Parathyroid adenoma (tissue), 2 donors: ENCODE data around the gene ABHD4.

ENCODE experiments used
- H2AFZ ChIP-seq: fragments of 300-600 bp; sonication (generic); one replicate; pipeline ENCODE4 v1.7.0; 2017; ENCODE audit warnings: antibody characterized with exemption, mild to moderate bottlenecking
- H3K27ac ChIP-seq: fragments of 300-600 bp; sonication (generic); one replicate; pipeline ENCODE4 v1.7.0; 2017
- H3K27me3 ChIP-seq: fragments of 300-600 bp; sonication (generic); one replicate; pipeline ENCODE4 v1.7.0; 2017; ENCODE audit warnings: low read length; ENCODE audit not compliant: control insufficient read depth, insufficient read depth
- H3K36me3 ChIP-seq: fragments of 300-600 bp; sonication (generic); one replicate; pipeline ENCODE4 v1.7.0; 2017; ENCODE audit warnings: low read length; ENCODE audit not compliant: control insufficient read depth, insufficient read depth
- H3K4me1 ChIP-seq: fragments of 300-600 bp; sonication (generic); one replicate; pipeline ENCODE4 v1.7.0; 2017; ENCODE audit warnings: control low read depth
- H3K4me2 ChIP-seq: fragments of 300-600 bp; sonication (generic); one replicate; pipeline ENCODE4 v1.7.0; 2017; ENCODE audit warnings: low read length
- H3K4me3 ChIP-seq: fragments of 300-600 bp; sonication (generic); one replicate; pipeline ENCODE4 v1.7.0; 2017; ENCODE audit warnings: low read depth, low read length
- H3K79me2 ChIP-seq: fragments of 300-600 bp; sonication (generic); one replicate; pipeline ENCODE4 v1.7.0; 2017; ENCODE audit warnings: control low read depth
- H3K9ac ChIP-seq: fragments of 300-600 bp; sonication (generic); one replicate; pipeline ENCODE4 v1.7.0; 2017; ENCODE audit warnings: mild to moderate bottlenecking
- H3K9me3 ChIP-seq: fragments of 300-600 bp; sonication (generic); one replicate; pipeline ENCODE4 v1.7.0; 2017; ENCODE audit warnings: low read length; ENCODE audit not compliant: control insufficient read depth
- TF ChIP-seq, protein P1 (sequence below): fragments of 300-600 bp; sonication (generic); IDR thresholded peaks from one replicate; pipeline ENCODE4 v1.7.0; 2017; ENCODE audit warnings: antibody characterized with exemption, mild to moderate bottlenecking
- donor health status: primary hyperparathyroidism.

Gene ABHD4

DNA sequence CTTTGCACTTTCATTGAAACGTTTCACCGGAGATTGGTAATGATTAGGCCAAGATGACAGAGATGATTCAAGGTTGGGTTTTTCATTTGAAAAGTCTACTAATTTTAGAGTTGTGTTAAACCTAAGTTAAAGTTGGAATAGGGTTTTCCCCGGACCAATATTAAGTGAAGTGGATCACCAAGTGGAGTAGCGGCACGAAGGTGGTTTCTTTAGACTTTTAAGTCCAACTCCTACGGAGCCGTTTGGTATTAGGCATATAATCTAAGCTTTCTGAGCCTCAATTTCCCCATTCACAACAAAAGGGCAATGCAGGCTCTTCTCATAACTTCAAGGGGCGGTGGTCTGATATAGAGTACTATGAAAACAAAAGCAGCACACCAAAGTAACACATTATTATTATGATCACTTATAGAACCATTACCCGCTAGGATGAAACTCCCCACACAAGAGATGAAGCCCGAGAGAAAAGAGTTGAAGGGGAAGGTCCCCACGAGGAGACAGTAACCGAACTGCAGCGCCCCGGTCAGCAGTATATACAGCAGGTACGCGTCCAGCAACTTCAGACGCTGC lies 9.5 kb upstream of the ABHD4 start:
- peak overlapping the region; percentile 1 for H3K9ac ChIP-seq

DNA sequence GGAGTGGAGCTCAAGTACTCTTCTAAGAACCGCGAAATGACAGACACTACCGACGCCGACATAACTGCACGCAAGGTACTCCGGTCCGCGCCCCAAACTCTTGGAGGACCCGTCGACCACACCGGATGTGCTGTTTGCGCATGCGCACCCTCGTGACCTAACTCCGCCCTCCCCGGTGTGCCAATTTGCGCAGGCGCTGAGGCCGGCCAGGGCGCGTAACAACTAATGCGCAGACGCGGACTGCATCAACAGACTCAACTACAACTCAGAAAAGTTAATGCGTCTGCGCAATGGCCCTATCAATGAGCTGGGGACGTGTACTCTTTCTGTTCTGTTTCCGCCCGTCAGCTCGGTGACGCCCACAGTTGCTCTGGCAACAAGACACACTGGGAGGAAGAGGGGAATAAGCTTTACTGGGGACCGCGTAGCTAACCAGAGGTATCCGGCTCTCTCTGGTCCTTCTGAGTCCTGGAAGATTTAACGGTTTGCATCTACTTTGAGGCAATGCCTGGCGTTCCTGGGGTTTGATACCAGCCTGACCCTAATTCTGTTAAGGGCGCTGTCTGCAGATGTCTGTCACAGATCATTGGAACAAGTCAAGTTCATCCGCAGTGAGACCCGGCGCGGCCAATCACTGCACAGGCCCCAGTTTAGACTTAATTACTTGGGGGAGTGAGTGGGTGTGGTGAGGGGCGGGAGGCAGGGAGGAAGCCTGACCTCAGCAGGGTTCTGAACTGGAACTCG lies 8.8 kb upstream of the ABHD4 start, which contains the start of gene DAD1:
DAD1 (minus strand) TSS at position 129 of the 744 bp plus-strand sequence; CDS start at position 62, 67 bp downstream.
- Histone ChIP-seq H3K36me3 (no peaks in the 10 kb centered on the region), H3K27me3 (no peaks in the 10 kb centered on the region), H3K4me3 (peak within 1 kb of the TSS; percentile 86), H3K9ac (peak within 1 kb of the TSS; percentile 1), H3K4me1 (peaks cover 17% of the 10 kb centered on the region), H3K4me2 (peak within 1 kb of the TSS; percentile 93), H3K27ac (peak within 1 kb of the TSS; percentile 85), H3K9me3 (no peaks in the 10 kb centered on the region), H2AFZ (peak within 1 kb of the TSS; percentile 81), H3K79me2 (peaks cover 43% of the 10 kb centered on the region)
- TF ChIP-seq, protein P1, sequence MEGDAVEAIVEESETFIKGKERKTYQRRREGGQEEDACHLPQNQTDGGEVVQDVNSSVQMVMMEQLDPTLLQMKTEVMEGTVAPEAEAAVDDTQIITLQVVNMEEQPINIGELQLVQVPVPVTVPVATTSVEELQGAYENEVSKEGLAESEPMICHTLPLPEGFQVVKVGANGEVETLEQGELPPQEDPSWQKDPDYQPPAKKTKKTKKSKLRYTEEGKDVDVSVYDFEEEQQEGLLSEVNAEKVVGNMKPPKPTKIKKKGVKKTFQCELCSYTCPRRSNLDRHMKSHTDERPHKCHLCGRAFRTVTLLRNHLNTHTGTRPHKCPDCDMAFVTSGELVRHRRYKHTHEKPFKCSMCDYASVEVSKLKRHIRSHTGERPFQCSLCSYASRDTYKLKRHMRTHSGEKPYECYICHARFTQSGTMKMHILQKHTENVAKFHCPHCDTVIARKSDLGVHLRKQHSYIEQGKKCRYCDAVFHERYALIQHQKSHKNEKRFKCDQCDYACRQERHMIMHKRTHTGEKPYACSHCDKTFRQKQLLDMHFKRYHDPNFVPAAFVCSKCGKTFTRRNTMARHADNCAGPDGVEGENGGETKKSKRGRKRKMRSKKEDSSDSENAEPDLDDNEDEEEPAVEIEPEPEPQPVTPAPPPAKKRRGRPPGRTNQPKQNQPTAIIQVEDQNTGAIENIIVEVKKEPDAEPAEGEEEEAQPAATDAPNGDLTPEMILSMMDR, result no peak

More for the DNA sequence above, 9.5 kb upstream of the ABHD4 start:
- TF ChIP-seq, protein P1, result no peak
- H3K4me3 ChIP-seq, result peak overlapping the region; percentile 86
- peak overlapping the region; percentile 85 for H3K27ac ChIP-seq
- peak overlapping the region; percentile 81 for H2AFZ ChIP-seq
- no peaks in the 10 kb centered on the region for H3K36me3 ChIP-seq
- peaks cover 45% of the 10 kb centered on the region for H3K79me2 ChIP-seq
- H3K27me3 ChIP-seq, result no peaks in the 10 kb centered on the region
- no peaks in the 10 kb centered on the region for H3K9me3 ChIP-seq
- peak overlapping the region; percentile 93 for H3K4me2 ChIP-seq
- peaks cover 19% of the 10 kb centered on the region for H3K4me1 ChIP-seq

DNA sequence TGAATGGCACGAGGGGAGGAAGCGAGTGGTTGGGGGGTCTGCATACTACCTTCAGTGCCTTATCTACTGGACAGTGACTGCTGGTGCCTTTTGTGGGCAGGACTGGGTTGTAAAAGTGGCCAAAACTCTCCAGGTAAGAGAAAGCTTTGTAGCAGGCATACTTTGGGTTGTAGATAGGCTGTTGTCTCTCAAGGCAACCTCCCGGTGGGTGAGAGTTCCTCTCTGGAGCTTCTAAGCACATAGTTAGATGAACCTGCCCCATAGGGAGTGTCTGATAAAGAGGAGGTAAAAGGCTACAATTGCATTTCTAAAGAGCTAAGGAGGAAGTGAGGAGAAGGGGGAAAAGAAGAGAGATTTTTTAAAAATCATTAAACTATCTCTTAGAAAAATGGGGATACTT lies 4.9 kb upstream of the ABHD4 start:
- H3K79me2 ChIP-seq, result peaks cover 6% of the 10 kb centered on the region
- H3K27me3 ChIP-seq, result no peaks in the 10 kb centered on the region
- no peaks in the 10 kb centered on the region for H3K9me3 ChIP-seq
- peaks cover 11% of the 10 kb centered on the region for H3K4me1 ChIP-seq
- no peak overlapping the region for H2AFZ ChIP-seq
- H3K27ac ChIP-seq, result no peak overlapping the region
- no peak overlapping the region for H3K4me2 ChIP-seq
- no peaks in the 10 kb centered on the region for H3K36me3 ChIP-seq
- H3K9ac ChIP-seq, result no peak overlapping the region
- no peak overlapping the region for H3K4me3 ChIP-seq
- TF ChIP-seq, protein P1, result no peak

DNA sequence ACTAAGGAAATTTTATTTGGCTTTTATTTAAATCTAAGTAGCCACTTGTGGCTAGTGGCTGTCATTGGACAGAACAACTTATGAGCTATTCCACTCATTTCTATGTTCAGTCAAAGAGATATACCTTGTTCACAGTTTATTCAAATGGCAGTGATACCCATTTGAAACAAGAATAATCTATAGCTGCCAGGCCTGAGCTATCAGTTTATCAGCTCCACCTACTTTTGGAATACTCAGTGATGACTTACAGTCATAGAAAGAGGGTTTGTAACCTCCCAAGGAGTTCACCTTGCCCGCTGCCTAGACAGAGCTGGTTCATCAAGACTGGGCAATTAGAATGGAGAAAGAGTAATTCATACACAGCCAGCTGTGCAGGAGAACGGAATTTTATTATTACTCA lies 4.5 kb upstream of the ABHD4 start:
- Histone ChIP-seq H3K36me3 (no peaks in the 10 kb centered on the region), H2AFZ (no peak overlapping the region), H3K4me3 (no peak overlapping the region), H3K27me3 (no peaks in the 10 kb centered on the region), H3K27ac (no peak overlapping the region), H3K4me1 (peaks cover 11% of the 10 kb centered on the region), H3K9ac (no peak overlapping the region), H3K4me2 (no peak overlapping the region), H3K9me3 (no peaks in the 10 kb centered on the region), H3K79me2 (peaks cover 2% of the 10 kb centered on the region)
- TF ChIP-seq, protein P1, result no peak
